ENCODE results near the gene TTC7B. TPM values are rescaled to one million over a fixed set of nuclear protein-coding genes. Genes with fewer than 3 reads are reported as not detected.

The TTC7B gene
- total RNA-seq, 2 donors from 2014 or later: 5.2 to 10.2 TPM

DNA sequence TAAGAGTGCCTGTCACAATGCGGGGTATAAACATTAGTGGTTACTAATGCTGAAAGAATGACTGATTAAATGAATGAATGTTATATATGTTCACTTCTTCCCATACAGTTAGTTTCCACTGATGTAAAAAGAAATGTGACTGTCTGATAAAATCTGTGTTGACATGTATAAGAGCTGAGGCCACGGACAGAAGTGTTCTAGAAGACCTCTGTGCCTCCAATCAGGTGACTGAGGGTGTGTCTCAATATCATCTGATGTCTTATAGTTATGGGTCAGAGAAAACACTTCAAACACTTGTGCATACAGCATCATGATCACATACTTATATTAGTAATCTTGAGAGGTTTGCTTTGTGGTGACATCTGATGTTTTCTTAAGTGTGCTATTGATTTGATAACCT is 183.4 kb downstream of the TTC7B start:
- no peaks in the 10 kb centered on the region for H3K4me1 Mint-ChIP-seq
- no peak overlapping the region for H3K27ac Mint-ChIP-seq
- H3K27me3 Mint-ChIP-seq: peaks cover 3% of the 10 kb centered on the region
- H3K36me3 Mint-ChIP-seq (ENCODE audit: low read depth): no peaks in the 10 kb centered on the region
- H3K9me3 Mint-ChIP-seq: no peaks in the 10 kb centered on the region
- H3K4me3 Mint-ChIP-seq: no peak overlapping the region
- ATAC-seq (replicated peaks): no peak

DNA sequence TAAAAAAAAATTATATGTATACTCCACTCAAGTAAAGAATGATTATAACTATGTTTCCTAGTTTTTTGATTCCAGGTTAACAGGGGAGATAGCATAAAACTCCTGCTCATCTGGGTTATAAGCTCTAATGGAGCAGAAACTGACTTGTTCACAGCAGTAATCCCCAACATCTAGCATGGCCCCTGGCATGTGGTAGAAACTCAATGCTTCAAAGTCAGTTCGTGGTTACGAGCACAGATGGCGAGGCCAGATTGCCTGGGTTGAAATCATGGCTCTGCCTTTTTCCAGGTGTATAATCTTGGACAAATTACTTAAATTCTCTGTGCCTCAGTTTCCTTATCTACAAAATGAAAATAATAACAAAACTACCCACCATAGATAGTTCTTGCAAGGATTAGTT is 183.8 kb downstream of the TTC7B start:
- peaks cover 3% of the 10 kb centered on the region for H3K27me3 Mint-ChIP-seq
- no peaks in the 10 kb centered on the region for H3K9me3 Mint-ChIP-seq
- no peak overlapping the region for H3K27ac Mint-ChIP-seq
- ATAC-seq (replicated peaks): no peak
- H3K36me3 Mint-ChIP-seq (ENCODE audit: low read depth): no peaks in the 10 kb centered on the region
- H3K4me3 Mint-ChIP-seq: no peak overlapping the region
- H3K4me1 Mint-ChIP-seq: no peaks in the 10 kb centered on the region

DNA sequence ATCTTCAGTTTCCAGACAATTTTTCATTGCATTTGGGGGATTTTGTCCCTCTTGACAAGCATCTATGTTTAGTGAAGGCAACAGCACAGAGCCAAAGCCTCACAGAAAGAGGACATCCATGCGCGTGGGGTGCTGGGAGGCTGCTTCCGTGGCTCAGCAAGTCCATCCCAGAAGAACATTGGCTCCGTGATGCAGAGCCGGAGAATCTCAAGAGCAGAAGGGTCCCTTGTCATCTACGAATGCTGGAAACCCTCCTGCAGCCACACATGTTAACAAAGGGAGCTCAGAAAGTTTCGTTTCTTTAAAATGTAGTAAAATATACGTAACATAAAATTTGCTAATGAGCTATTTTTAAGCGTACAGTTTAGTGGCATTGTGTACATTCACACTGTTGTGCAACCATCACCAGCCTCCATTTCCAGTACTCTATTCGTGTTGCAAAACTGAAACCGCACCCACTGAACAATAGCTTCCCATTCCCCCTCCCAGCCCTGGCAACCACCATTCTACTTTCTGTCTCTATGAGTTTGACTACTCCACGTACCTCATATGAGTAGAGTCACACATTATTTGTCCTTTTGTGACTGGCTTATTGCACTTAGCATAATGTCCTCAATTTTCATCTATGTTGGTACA is 185.9 kb downstream of the TTC7B start:
- ATAC-seq (replicated peaks): no peak
- H3K4me3 Mint-ChIP-seq: no peak overlapping the region

DNA sequence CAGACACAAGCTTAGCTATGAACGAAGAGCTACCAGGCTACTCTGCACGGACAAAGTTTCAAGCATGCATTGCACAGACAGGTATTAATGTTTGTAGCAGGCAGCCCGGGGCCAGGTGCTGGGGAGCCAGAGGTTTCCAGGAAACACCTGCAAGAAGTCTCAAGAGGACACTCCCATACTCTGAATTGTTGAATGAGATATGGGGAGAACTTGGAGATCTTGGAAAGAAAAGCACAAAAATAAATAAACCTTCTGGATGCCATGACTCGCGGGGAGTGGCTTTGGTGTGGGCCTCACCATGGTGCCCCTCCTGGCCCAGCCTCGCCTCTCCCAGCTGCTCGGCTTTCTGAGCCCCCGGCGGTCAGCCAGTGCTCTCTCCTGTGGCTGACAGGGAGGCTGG is 186.8 kb downstream of the TTC7B start:
- ATAC-seq (replicated peaks): no peak
- no peak overlapping the region for H3K27ac Mint-ChIP-seq
- no peaks in the 10 kb centered on the region for H3K9me3 Mint-ChIP-seq
- no peaks in the 10 kb centered on the region for H3K36me3 Mint-ChIP-seq (ENCODE audit: low read depth)
- H3K4me1 Mint-ChIP-seq: no peaks in the 10 kb centered on the region
- H3K27me3 Mint-ChIP-seq: peaks cover 3% of the 10 kb centered on the region
- no peak overlapping the region for H3K4me3 Mint-ChIP-seq

More for the DNA sequence above, 185.9 kb downstream of the TTC7B start:
- Mint-ChIP-seq H3K9me3 (no peaks in the 10 kb centered on the region), H3K4me1 (no peaks in the 10 kb centered on the region), H3K27ac (no peak overlapping the region), H3K36me3 (ENCODE audit: low read depth) (no peaks in the 10 kb centered on the region), H3K27me3 (peaks cover 3% of the 10 kb centered on the region)

DNA sequence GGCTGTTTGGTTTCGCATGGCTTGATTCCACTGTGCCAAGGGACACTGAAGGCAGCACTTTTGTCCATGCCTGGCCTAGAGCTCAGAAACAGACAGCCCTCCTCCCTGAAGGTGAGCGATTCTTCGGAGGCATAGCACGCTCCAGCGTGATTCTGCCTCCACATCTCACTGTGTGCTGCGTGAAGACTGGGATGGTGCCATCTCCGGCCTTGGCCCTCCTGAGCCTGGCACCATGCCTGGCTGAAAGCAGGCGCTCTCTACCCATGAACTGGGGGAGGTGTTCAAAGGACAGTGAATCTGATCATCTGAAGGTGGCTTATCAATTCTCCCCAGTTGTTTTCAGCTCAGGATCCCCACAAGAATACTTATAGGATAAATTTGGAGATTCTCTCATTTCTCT is 187.4 kb downstream of the TTC7B start:
- Mint-ChIP-seq H3K9me3 (no peaks in the 10 kb centered on the region), H3K27ac (no peak overlapping the region), H3K4me3 (no peak overlapping the region), H3K27me3 (peaks cover 3% of the 10 kb centered on the region), H3K36me3 (ENCODE audit: low read depth) (no peaks in the 10 kb centered on the region), H3K4me1 (no peaks in the 10 kb centered on the region)
- ATAC-seq (replicated peaks): no peak

DNA sequence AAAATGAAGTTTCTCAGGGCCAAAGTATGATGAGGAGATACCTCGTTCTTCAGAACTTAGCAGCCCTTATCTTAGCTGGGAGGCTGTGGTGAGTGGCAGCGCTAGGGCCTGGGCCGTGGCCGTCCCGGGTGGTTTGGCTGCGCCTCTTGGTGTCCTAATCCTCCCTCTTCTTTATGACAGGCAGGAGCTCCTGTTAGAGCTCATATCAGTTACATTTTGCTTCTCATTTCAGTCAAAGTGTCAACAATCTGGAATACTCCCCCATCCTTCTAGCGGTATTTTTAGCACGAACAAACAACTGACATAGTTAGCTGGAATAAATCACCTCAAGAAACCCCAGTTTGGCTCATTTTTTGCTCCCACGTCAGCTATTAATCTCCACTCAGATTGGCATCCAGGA is 188.8 kb downstream of the TTC7B start:
- no peak overlapping the region for H3K27ac Mint-ChIP-seq
- no peaks in the 10 kb centered on the region for H3K36me3 Mint-ChIP-seq (ENCODE audit: low read depth)
- no peaks in the 10 kb centered on the region for H3K9me3 Mint-ChIP-seq

DNA sequence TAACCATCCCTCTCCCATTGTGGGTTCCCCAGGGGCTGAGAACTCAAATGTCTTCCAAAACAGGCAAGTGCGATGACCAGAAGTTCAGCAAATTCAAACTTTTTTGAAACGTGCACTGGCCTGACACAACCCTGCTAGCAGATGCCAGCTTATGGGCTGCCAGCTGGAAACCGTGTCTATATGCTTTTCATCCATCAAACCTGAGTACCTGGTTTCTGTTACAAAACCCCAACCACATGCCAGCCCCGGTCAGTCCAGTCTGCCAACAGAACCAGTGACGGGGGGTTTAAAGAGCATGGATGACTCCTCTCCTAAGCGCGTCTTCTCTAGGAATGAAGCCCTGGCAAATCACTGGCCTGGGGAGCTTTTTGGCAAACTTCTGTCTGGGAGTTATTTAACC is 189.7 kb downstream of the TTC7B start:
- H3K9me3 Mint-ChIP-seq: no peaks in the 10 kb centered on the region
- peaks cover 3% of the 10 kb centered on the region for H3K27me3 Mint-ChIP-seq
- no peak overlapping the region for H3K27ac Mint-ChIP-seq
- ATAC-seq (replicated peaks): no peak
- no peak overlapping the region for H3K4me3 Mint-ChIP-seq
- H3K4me1 Mint-ChIP-seq: no peaks in the 10 kb centered on the region
- no peaks in the 10 kb centered on the region for H3K36me3 Mint-ChIP-seq (ENCODE audit: low read depth)

More for the DNA sequence above, 188.8 kb downstream of the TTC7B start:
- H3K4me3 Mint-ChIP-seq: no peak overlapping the region
- no peaks in the 10 kb centered on the region for H3K4me1 Mint-ChIP-seq
- ATAC-seq (replicated peaks): no peak
- peaks cover 3% of the 10 kb centered on the region for H3K27me3 Mint-ChIP-seq

DNA sequence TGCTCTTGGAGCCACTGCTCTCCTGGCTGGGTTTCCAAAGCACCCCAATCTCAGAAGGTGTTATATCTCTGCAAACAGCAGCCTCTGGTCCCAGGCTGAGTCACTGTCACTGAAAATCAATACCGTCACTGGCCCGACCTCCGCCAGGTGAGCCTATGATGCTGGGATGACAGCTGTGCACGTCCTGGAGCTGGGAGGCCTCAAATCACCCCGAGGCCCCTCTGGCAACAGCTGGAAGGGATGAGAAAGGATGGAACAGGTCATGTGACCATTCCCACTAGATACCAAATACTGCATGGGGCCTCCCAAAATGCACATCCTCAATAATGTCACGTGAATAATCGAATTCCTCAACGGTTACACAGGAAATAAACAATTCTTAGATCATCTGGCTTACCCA is 190.8 kb downstream of the TTC7B start:
- H3K4me3 Mint-ChIP-seq: no peak overlapping the region
- no peak for ATAC-seq (replicated peaks)
- H3K27ac Mint-ChIP-seq: no peak overlapping the region
- H3K36me3 Mint-ChIP-seq (ENCODE audit: low read depth): no peaks in the 10 kb centered on the region
- H3K27me3 Mint-ChIP-seq: peaks cover 1% of the 10 kb centered on the region
- H3K9me3 Mint-ChIP-seq: no peaks in the 10 kb centered on the region
- H3K4me1 Mint-ChIP-seq: no peaks in the 10 kb centered on the region

DNA sequence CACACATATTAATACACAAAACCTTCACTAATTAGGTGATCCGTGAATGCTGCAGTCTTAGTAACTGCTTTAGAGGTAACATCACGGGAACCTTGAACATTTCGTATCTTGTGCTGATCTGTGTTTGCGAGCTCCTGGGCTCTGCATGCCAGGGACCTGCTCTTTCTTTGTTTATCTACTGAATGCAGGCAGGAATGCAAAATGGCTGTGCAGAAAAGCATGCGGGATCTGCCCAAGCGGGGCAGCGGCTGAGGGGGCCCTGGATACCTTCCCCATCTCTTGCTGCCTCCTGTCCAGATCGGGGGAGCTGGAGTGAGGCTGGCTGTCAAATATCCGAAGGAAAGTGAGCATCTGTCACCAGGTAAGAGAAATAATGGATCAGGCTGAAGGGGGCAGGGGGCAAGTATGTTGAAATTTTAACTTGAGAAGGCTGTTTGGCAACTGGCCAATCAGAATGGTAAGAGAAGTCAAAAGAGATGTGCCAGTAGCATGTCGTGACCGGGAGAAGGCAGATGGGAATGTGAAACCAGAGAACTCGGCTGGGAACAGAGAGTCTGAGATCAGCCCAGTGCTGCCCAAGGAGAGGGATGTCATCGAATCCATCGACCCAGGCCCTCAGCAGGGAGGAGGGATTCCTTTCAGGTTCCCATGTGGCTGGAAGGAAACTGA is 191.4 kb downstream of the TTC7B start:
- H3K36me3 Mint-ChIP-seq (ENCODE audit: low read depth): no peaks in the 10 kb centered on the region
- H3K4me3 Mint-ChIP-seq: no peak overlapping the region
- no peaks in the 10 kb centered on the region for H3K27me3 Mint-ChIP-seq
- ATAC-seq (replicated peaks): no peak
- H3K4me1 Mint-ChIP-seq: no peaks in the 10 kb centered on the region
- H3K9me3 Mint-ChIP-seq: no peaks in the 10 kb centered on the region
- H3K27ac Mint-ChIP-seq: peak overlapping the region; percentile 50

DNA sequence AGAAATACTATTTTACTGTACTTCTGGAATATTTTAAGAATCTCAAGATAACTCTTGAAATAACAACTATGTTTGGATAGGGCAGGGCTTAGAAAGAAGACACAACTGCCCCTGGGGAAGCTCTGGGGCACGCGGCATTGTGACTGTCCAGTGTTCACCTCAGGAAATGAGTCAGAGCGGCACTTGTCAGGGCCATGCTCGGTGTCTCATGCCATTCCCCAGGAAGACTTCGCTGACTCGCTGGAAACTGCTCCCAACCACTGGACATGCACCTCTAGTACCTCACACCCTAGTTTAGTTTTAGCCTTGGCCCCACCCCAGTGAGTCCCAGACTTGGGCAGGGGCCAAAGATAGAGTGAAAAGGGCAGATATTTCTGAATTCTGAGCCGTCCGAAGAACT is 192.0 kb downstream of the TTC7B start:
- no peak for ATAC-seq (replicated peaks)
- H3K27ac Mint-ChIP-seq: no peak overlapping the region
- no peaks in the 10 kb centered on the region for H3K4me1 Mint-ChIP-seq
- H3K9me3 Mint-ChIP-seq: no peaks in the 10 kb centered on the region
- H3K4me3 Mint-ChIP-seq: no peak overlapping the region
- H3K36me3 Mint-ChIP-seq (ENCODE audit: low read depth): no peaks in the 10 kb centered on the region
- no peaks in the 10 kb centered on the region for H3K27me3 Mint-ChIP-seq

DNA sequence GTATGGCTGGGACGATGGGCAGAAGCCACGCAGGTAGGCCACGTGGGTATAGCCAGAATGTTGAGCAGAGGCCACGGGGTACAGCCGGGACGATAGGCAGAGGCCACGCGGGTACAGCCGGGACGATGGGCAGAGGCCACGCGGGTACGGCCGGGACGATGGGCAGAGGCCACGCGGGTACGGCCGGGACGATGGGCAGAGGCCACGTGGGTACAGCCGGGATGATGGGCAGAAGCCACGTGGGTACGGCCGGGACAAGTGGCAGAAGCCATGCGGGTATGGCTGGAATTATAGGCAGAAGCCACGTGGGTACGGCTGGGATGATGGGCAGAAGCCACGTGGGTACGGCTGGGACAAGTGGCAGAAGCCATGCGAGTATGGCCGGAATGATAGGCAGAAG is 195.0 kb downstream of the TTC7B start:
- Mint-ChIP-seq H3K4me3 (no peak overlapping the region), H3K9me3 (no peaks in the 10 kb centered on the region), H3K4me1 (no peaks in the 10 kb centered on the region), H3K27me3 (no peaks in the 10 kb centered on the region), H3K36me3 (ENCODE audit: low read depth) (no peaks in the 10 kb centered on the region), H3K27ac (no peak overlapping the region)
- no peak for ATAC-seq (replicated peaks)

DNA sequence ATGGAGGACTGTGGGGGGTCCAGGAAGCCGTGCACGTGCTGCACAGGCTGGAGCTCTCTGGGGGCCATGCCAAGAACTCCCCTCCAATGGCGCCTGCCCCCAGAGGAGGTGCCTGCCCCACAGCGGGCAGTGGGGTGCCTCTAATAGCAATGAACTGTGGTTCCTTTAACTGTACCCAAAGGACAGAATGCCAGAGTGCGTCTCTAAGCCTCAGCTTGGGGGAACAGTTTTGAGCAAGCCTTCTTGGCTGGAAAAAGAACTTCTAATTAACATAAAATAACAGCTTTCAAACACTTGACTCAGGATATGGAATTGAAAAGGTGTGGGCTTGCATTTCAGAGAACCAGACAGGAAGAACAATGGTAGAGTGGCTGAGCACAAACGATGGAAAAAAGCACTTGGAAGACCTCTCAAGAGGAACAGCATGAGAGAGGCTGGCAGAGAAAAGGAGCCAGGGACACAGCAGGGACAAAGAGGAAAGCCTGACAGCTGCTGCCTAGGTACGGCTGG is 195.6 kb downstream of the TTC7B start:
- no peak for ATAC-seq (replicated peaks)

DNA sequence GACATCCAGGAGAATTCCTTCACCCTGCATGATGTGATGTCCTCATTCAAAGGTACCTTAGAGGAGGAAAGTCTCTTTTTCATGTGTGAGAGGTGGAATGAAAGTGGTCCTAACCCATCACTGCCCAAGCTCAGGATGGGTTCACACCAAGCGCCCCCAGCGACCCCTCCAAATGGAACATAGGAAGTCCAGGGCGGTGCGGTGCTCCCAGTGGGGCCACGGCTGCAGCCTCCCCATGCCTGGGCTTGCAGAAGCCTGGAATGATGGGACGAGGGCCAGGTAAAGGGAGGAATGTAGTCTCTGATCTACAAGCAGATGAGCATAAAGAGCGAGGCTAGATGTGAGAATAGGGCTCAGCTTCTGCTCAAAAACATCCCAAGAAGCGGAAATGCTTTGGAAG is 196.3 kb downstream of the TTC7B start:
- H3K4me3 Mint-ChIP-seq: no peak overlapping the region
- ATAC-seq (replicated peaks): no peak
- no peak overlapping the region for H3K27ac Mint-ChIP-seq
- H3K36me3 Mint-ChIP-seq (ENCODE audit: low read depth): no peaks in the 10 kb centered on the region
- no peaks in the 10 kb centered on the region for H3K9me3 Mint-ChIP-seq
- H3K4me1 Mint-ChIP-seq: no peaks in the 10 kb centered on the region
- H3K27me3 Mint-ChIP-seq: no peaks in the 10 kb centered on the region

More for the DNA sequence above, 195.6 kb downstream of the TTC7B start:
- H3K27ac Mint-ChIP-seq: no peak overlapping the region
- no peaks in the 10 kb centered on the region for H3K36me3 Mint-ChIP-seq (ENCODE audit: low read depth)
- no peaks in the 10 kb centered on the region for H3K9me3 Mint-ChIP-seq
- H3K27me3 Mint-ChIP-seq: no peaks in the 10 kb centered on the region
- no peaks in the 10 kb centered on the region for H3K4me1 Mint-ChIP-seq
- no peak overlapping the region for H3K4me3 Mint-ChIP-seq

DNA sequence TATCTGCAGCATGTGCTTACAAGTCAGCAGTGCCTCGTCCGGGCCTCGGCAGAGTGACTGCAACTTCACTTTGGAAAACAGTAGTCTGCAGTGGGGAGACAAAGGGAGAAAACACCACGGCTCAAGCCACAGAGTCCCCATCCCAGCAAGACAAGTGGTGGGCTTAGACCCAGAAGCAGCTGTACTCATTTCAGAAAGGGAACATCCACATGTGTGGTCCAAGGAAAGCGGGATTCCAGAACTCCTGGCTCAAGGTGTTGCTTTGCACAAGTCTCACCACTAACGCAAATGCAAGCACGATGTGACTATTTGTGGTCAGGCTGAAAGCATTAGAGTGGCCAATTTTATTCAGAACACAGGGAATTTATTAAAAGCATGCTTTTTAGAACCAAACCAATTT is 198.3 kb downstream of the TTC7B start:
- no peaks in the 10 kb centered on the region for H3K36me3 Mint-ChIP-seq (ENCODE audit: low read depth)
- no peaks in the 10 kb centered on the region for H3K27me3 Mint-ChIP-seq
- H3K9me3 Mint-ChIP-seq: no peaks in the 10 kb centered on the region
- H3K4me3 Mint-ChIP-seq: no peak overlapping the region
- H3K27ac Mint-ChIP-seq: no peak overlapping the region
- no peak for ATAC-seq (replicated peaks)
- H3K4me1 Mint-ChIP-seq: no peaks in the 10 kb centered on the region

DNA sequence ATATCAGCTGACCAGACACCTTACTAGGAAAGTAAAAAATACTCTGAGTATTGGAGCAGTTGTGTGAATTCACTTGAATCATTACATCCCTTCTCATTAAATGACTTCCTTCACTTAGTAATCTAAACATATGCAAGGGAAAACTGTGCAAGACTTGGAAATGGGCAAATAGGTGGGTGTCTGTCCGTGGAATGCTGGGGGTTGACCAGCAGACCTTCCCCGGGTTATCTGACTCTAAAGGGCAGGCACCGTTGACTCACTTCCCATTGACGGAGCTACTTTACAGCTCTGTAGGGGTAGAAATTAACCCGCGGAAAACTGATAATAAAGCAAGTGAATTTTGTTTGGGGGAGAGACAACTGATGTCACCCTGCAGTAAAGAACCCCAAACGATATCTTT is 199.3 kb downstream of the TTC7B start:
- Mint-ChIP-seq H3K9me3 (no peaks in the 10 kb centered on the region), H3K27ac (no peak overlapping the region), H3K36me3 (ENCODE audit: low read depth) (no peaks in the 10 kb centered on the region), H3K4me1 (no peaks in the 10 kb centered on the region), H3K4me3 (no peak overlapping the region), H3K27me3 (no peaks in the 10 kb centered on the region)
- no peak for ATAC-seq (replicated peaks)

Data from activated T-helper 17 cell treated with anti-CD3 and anti-CD28 coated beads, Interleukin-2, amount 50 U/mL, for 72 hours (primary cell).